CD4-positive, alpha-beta T cell (primary cell): Measurements from ENCODE around the gene ALK. TPM values are rescaled to one million over a fixed set of nuclear protein-coding genes. Genes with fewer than 3 reads are reported as not detected.

Experiments used
- ATAC-seq: fragments of 200-7000 bp; cut with Tn5 transposase; one replicate; pipeline ENCODE4 v1.10.0; 2022; ENCODE audit warnings: mild to moderate bottlenecking; ENCODE audit not compliant: poor library complexity
- CTCF ChIA-PET: fragments of 350-600 bp; sonication (Branson Sonifier 250); formaldehyde crosslinking; loops from one replicate; lab custom pipeline; 2021; ENCODE audit warnings: antibody characterized with exemption, inconsistent platforms; lab: Charles Lee
- POLR2A ChIA-PET: fragments of 350-600 bp; sonication (Branson Sonifier 250); formaldehyde crosslinking; loops from one replicate; lab custom pipeline; 2021; ENCODE audit warnings: antibody characterized with exemption, inconsistent platforms; lab: Charles Lee
- DNase-seq, 14 experiments: peaks; one replicate each; pipeline ENCODE4 v3.0.0-alpha.2; 2013 to 2020; ENCODE audit warnings: mixed read lengths in 2 of 14
- H3K27ac ChIP-seq, 2 donors: one replicate each; pipeline versions ENCODE4 v1.5.1 to v1.7.0; 2013; ENCODE audit warnings: low read length in 2 of 2, low read depth in 1 of 2, mild to moderate bottlenecking in 1 of 2
- H3K27me3 ChIP-seq, 2 experiments: 1 replicate in 1 of 2; 2 replicates in 1 of 2; pipeline versions ENCODE4 v1.6.1 to v1.7.0; 2013; ENCODE audit warnings: low read length in 2 of 2, control low read depth in 1 of 2, mild to moderate bottlenecking in 1 of 2, moderate library complexity in 1 of 2; ENCODE audit not compliant: insufficient read depth in 2 of 2, control insufficient read depth in 1 of 2
- H3K36me3 ChIP-seq: one replicate; pipeline ENCODE4 v1.6.1; 2013; ENCODE audit warnings: low read length, control low read depth; ENCODE audit not compliant: insufficient read depth
- H3K4me1 ChIP-seq: one replicate; pipeline ENCODE4 v1.6.1; 2013; ENCODE audit warnings: low read length, control low read depth; ENCODE audit not compliant: insufficient read depth
- H3K4me3 ChIP-seq: one replicate; pipeline ENCODE4 v1.5.1; 2013; ENCODE audit warnings: mild to moderate bottlenecking, low read length, moderate library complexity
- H3K9me3 ChIP-seq, 2 experiments: 1 replicate in 1 of 2; 2 replicates in 1 of 2; pipeline versions ENCODE4 v1.6.1 to v1.7.0; 2013; ENCODE audit warnings: low read length in 2 of 2, mild to moderate bottlenecking in 2 of 2, control low read depth in 1 of 2, moderate library complexity in 1 of 2; ENCODE audit not compliant: control insufficient read depth in 1 of 2, insufficient read depth in 1 of 2
- H3K27ac Mint-ChIP-seq: one replicate; pipeline ENCODE4 v1.8.0; 2020; ENCODE audit warnings: mixed read lengths
- H3K27me3 Mint-ChIP-seq: one replicate; pipeline ENCODE4 v1.8.0; 2021; ENCODE audit warnings: mixed read lengths
- H3K36me3 Mint-ChIP-seq: one replicate; pipeline ENCODE4 v1.8.0; 2021; ENCODE audit warnings: low read depth, mixed read lengths
- H3K4me1 Mint-ChIP-seq: one replicate; pipeline ENCODE4 v1.8.0; 2021; ENCODE audit warnings: low read depth, mixed read lengths
- H3K4me3 Mint-ChIP-seq: one replicate; pipeline ENCODE4 v1.8.0; 2020; ENCODE audit warnings: mild to moderate bottlenecking, mixed read lengths
- H3K9me3 Mint-ChIP-seq: one replicate; pipeline ENCODE4 v1.8.0; 2020; ENCODE audit warnings: mixed read lengths
- intact Hi-C, 2 experiments: fragments of 100-400 bp; cut with DNase I in 1 of 2; cut with micrococcal nuclease in 1 of 2; formaldehyde crosslinking; loops; one replicate each; pipeline versions ENCODE4 v1.15.1 to v1.9.0; 2023 to 2025; cut with DNase I, micrococcal nuclease
- total RNA-seq, 174 experiments: library from RNA in 2 of 174; stranded (reverse) in 2 of 174; gene quantifications; one replicate each; pipeline ENCODE4 v1.2.3 and lab custom pipeline; 2021 to 2026
- TF ChIP-seq, protein P1 (sequence below): fragments of 200-600 bp; IDR thresholded peaks from one replicate; pipeline ENCODE4 v1.8.0; 2022; ENCODE audit warnings: antibody characterized with exemption, mild to moderate bottlenecking

The ALK gene
- total RNA-seq, 2 experiments from 2014 or later, result not detected

DNA sequence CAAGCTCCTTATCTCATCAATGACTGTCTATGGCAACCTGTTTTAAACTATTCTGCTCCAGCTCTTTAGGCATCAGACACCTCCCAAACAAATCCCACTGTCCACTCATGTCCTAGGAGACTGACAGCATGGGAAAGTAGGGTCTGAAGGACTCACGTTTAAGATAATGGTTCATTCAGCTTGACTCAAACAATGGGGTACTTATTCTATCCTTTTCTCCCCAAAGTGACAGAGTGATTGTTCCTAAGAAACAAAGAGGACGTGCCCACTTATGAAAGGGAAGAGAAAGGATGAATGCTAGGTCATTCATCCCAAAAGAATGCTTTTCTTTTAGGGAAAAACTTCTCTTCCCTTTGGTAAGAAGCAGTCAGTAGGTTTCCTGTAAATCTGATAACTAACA, 41.9 kb downstream of the ALK start:
- H3K9me3 ChIP-seq, result peaks cover 0 to 5% of the 10 kb centered on the region in 2 experiments
- Mint-ChIP-seq H3K4me1 (no peaks in the 10 kb centered on the region), H3K36me3 (no peaks in the 10 kb centered on the region), H3K27ac (no peak overlapping the region), H3K4me3 (no peak overlapping the region), H3K9me3 (no peaks in the 10 kb centered on the region), H3K27me3 (peaks cover 40% of the 10 kb centered on the region)
- ATAC-seq (no peak), DNase-seq (no peak)
- H3K27ac ChIP-seq, result no peak overlapping the region
- H3K27me3 ChIP-seq, result peaks cover 11 to 12% of the 10 kb centered on the region in 2 experiments
- CTCF ChIA-PET, result no interaction called here
- TF ChIP-seq, protein P1, sequence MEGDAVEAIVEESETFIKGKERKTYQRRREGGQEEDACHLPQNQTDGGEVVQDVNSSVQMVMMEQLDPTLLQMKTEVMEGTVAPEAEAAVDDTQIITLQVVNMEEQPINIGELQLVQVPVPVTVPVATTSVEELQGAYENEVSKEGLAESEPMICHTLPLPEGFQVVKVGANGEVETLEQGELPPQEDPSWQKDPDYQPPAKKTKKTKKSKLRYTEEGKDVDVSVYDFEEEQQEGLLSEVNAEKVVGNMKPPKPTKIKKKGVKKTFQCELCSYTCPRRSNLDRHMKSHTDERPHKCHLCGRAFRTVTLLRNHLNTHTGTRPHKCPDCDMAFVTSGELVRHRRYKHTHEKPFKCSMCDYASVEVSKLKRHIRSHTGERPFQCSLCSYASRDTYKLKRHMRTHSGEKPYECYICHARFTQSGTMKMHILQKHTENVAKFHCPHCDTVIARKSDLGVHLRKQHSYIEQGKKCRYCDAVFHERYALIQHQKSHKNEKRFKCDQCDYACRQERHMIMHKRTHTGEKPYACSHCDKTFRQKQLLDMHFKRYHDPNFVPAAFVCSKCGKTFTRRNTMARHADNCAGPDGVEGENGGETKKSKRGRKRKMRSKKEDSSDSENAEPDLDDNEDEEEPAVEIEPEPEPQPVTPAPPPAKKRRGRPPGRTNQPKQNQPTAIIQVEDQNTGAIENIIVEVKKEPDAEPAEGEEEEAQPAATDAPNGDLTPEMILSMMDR, result no peak
- H3K36me3 ChIP-seq, result no peaks in the 10 kb centered on the region
- H3K4me3 ChIP-seq, result no peak overlapping the region
- no peaks in the 10 kb centered on the region for H3K4me1 ChIP-seq
- intact Hi-C loops, result no loop called here
- POLR2A ChIA-PET, result no interaction called here

DNA sequence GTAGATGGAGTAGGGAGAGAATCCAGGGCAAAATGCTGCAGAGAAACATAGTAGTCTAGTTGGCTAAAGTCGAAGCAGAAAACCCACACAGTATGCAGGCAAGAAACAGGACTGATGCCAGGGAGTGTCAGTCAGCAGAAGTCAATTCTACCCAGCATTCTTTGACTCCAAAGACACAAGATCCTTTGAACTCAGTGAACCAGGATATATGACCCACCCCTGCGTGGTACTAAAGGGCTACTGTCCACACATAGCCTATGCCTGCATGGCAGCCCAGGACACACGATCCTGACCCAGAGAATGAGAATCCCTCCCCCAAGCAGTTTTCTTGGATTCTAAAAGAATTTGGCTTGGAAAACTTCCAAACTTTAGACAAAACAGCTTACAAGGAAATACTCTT, 42.5 kb downstream of the ALK start:
- Mint-ChIP-seq H3K36me3 (no peaks in the 10 kb centered on the region), H3K4me3 (no peak overlapping the region), H3K4me1 (no peaks in the 10 kb centered on the region), H3K27me3 (peaks cover 40% of the 10 kb centered on the region), H3K9me3 (no peaks in the 10 kb centered on the region), H3K27ac (no peak overlapping the region)
- DNase-seq, result no peak
- ChIA-PET POLR2A (no interaction called here), CTCF (no interaction called here)
- Histone ChIP-seq H3K4me3 (no peak overlapping the region), H3K27me3 (peaks cover 11 to 15% of the 10 kb centered on the region in 2 experiments), H3K36me3 (no peaks in the 10 kb centered on the region), H3K27ac (no peak overlapping the region), H3K9me3 (peaks cover 0 to 5% of the 10 kb centered on the region in 2 experiments), H3K4me1 (no peaks in the 10 kb centered on the region)
- no peak for ATAC-seq
- intact Hi-C loops, result no loop called here
- TF ChIP-seq, protein P1, result no peak

DNA sequence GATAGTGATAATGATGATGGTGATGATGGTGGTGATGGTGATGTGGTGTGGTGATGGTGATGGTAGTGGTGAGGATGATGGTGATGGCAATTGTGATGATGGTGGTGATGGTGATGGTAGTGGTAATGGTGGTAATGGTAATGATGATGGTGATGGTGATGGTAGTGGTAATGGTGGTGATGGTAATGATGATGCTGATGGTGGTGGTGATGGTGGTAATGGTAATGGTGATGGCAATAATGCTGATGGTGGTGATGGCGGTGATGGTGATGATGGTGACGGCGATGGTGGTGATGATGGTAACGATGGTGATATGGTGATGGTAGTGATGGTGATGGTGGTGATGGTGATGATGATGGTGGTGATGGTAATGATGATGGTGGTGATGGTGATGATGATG, 45.0 kb downstream of the ALK start:
- H3K27ac ChIP-seq, result no peak overlapping the region
- peaks cover 7 to 15% of the 10 kb centered on the region in 2 experiments for H3K27me3 ChIP-seq
- H3K4me1 ChIP-seq, result no peaks in the 10 kb centered on the region
- CTCF ChIA-PET, result no interaction called here
- DNase-seq (no peak), ATAC-seq (no peak)
- intact Hi-C loops, result no loop called here
- Mint-ChIP-seq H3K36me3 (no peaks in the 10 kb centered on the region), H3K27me3 (peaks cover 29% of the 10 kb centered on the region), H3K9me3 (no peaks in the 10 kb centered on the region), H3K27ac (no peak overlapping the region), H3K4me3 (no peak overlapping the region), H3K4me1 (no peaks in the 10 kb centered on the region)
- POLR2A ChIA-PET, result no interaction called here
- TF ChIP-seq, protein P1, result no peak
- no peaks in the 10 kb centered on the region for H3K36me3 ChIP-seq
- peaks cover 0 to 5% of the 10 kb centered on the region in 2 experiments for H3K9me3 ChIP-seq
- H3K4me3 ChIP-seq, result no peak overlapping the region
